PC-3 (cell line): ENCODE measurements around the gene RNF126. TPM values are rescaled to one million over a fixed set of nuclear protein-coding genes. Genes with fewer than 3 reads are reported as not detected.
A peak's percentile ranks its signal among the peaks of the same experiment; 100 is the strongest.

Source experiments
- ATAC-seq: fragments of 200-7000 bp; cut with Tn5 transposase; 2 replicates; pipeline ENCODE4 v1.9.1; 2020; ENCODE audit warnings: mild to moderate bottlenecking, moderate library complexity
- BruUV-seq: library from RNA; stranded (reverse); fragments of 400-500 nt; replicated peaks from 2 replicates; lab custom pipeline; 2021; lab: Mats Ljungman, UMichigan
- CTCF ChIA-PET: fragments of 300-600 bp; sonication (Branson Sonifier 250); formaldehyde crosslinking; loops from one replicate; lab custom pipeline; 2022; ENCODE audit warnings: antibody characterized with exemption; lab: Charles Lee
- POLR2A ChIA-PET: fragments of 300-600 bp; sonication (Branson Sonifier 250); formaldehyde crosslinking; loops from one replicate; lab custom pipeline; 2022; ENCODE audit warnings: antibody characterized with exemption; ENCODE audit not compliant: unreplicated experiment; lab: Charles Lee
- DNase-seq: peaks from one replicate; pipeline ENCODE4 v3.0.0-alpha.2; 2015
- H2AFZ ChIP-seq: fragments of 300-600 bp; sonication (generic); 2 replicates; pipeline ENCODE4 v1.6.0; 2016; ENCODE audit warnings: antibody characterized with exemption, low read length
- H3F3A ChIP-seq: fragments of 300-600 bp; sonication (generic); one replicate; pipeline ENCODE4 v1.6.0; 2017; ENCODE audit warnings: antibody characterized with exemption, low read length, control low read depth, mild to moderate bottlenecking; ENCODE audit not compliant: unreplicated experiment
- H3K27ac ChIP-seq: fragments of 300-600 bp; sonication (generic); 2 replicates; pipeline ENCODE4 v1.5.1; 2016; ENCODE audit warnings: mild to moderate bottlenecking, low read length
- H3K27me3 ChIP-seq: fragments of 300-600 bp; sonication (generic); 2 replicates; pipeline ENCODE4 v1.6.1; 2016; ENCODE audit warnings: low read length, mixed read lengths
- H3K36me3 ChIP-seq: fragments of 300-600 bp; sonication (generic); 2 replicates; pipeline ENCODE4 v1.6.1; 2016; ENCODE audit warnings: low read depth, mixed run types, low read length, mixed read lengths
- H3K4me1 ChIP-seq: fragments of 300-600 bp; sonication (generic); 2 replicates; pipeline ENCODE4 v1.5.1; 2016; ENCODE audit warnings: low read length; ENCODE audit not compliant: insufficient read depth
- H3K4me2 ChIP-seq: fragments of 300-600 bp; sonication (generic); 2 replicates; pipeline ENCODE4 v1.6.0; 2016; ENCODE audit warnings: low read length
- H3K4me3 ChIP-seq: fragments of 300-600 bp; sonication (generic); 2 replicates; pipeline ENCODE4 v1.5.1; 2016; ENCODE audit warnings: mild to moderate bottlenecking, low read length, mixed read lengths
- H3K79me2 ChIP-seq: fragments of 300-600 bp; sonication (generic); 2 replicates; pipeline ENCODE4 v1.6.1; 2017; ENCODE audit warnings: low read length, mixed read lengths
- H3K9ac ChIP-seq: fragments of 300-600 bp; sonication (generic); 2 replicates; pipeline ENCODE4 v1.6.0; 2016; ENCODE audit warnings: mild to moderate bottlenecking, low read length
- H3K9me2 ChIP-seq: fragments of 300-600 bp; sonication (generic); replicated peaks from 2 replicates; pipeline ENCODE4 v1.6.1; 2016; ENCODE audit warnings: mixed run types, low read length, mixed read lengths
- H3K9me3 ChIP-seq: fragments of 300-600 bp; sonication (generic); 2 replicates; pipeline ENCODE4 v1.6.1; 2016; ENCODE audit warnings: low read length, mixed read lengths
- H4K20me1 ChIP-seq: fragments of 300-600 bp; sonication (generic); 2 replicates; pipeline ENCODE4 v1.6.1; 2016; ENCODE audit warnings: low read length, mixed read lengths
- CTCF ChIP-seq: fragments of 300-600 bp; sonication (generic); conservative IDR thresholded peaks from 2 replicates; pipeline ENCODE4 v1.5.1; 2017; ENCODE audit warnings: antibody characterized with exemption, low read depth, mild to moderate bottlenecking, low read length
- EZH2 ChIP-seq: fragments of 300-600 bp; sonication (generic); IDR thresholded peaks from one replicate; pipeline ENCODE4 v1.6.1; 2017; ENCODE audit warnings: antibody characterized with exemption, mild to moderate bottlenecking, low read length; ENCODE audit not compliant: unreplicated experiment
- EZH2phosphoT487 ChIP-seq: fragments of 300-600 bp; sonication (generic); IDR thresholded peaks from 2 replicates; pipeline ENCODE4 v1.6.1; 2018; ENCODE audit warnings: mild to moderate bottlenecking, antibody characterized with exemption, low read length, borderline replicate concordance
- intact Hi-C: fragments of 100-400 bp; cut with micrococcal nuclease; formaldehyde crosslinking; loops from 2 replicates; pipeline ENCODE4 v1.9.0; 2023
- total RNA-seq: library from RNA; depleted of rRNA; stranded (reverse); fragments of >200 nt; gene quantifications from 2 replicates; pipeline ENCODE4 v1.2.3, GENCODE V29; 2014

Gene RNF126
- total RNA-seq, 1 experiment from 2014 or later, result 86.4 TPM

GRCh38 chr19:610801-611480, 52.1 kb downstream of the RNF126 start:
- no TSS peak for BruUV-seq
- H3K9me2 ChIP-seq, result no peaks in the 10 kb centered on the region
- no peak overlapping the region for H3K9ac ChIP-seq
- no peak overlapping the region for H3K4me3 ChIP-seq
- intact Hi-C loops, result no loop called here
- H3K27ac ChIP-seq, result no peak overlapping the region
- H2AFZ ChIP-seq, result no peak overlapping the region
- no peak overlapping the region for H3K4me2 ChIP-seq
- no peaks in the 10 kb centered on the region for H4K20me1 ChIP-seq
- no peaks in the 10 kb centered on the region for H3K79me2 ChIP-seq
- no peak for ATAC-seq
- no peak for DNase-seq
- POLR2A ChIA-PET, result no interaction called here
- H3F3A ChIP-seq, result no peaks in the 10 kb centered on the region
- CTCF ChIA-PET, result no interaction called here
- TF ChIP-seq CTCF (no peak), EZH2 (no peak), EZH2phosphoT487 (no peak)
- no peaks in the 10 kb centered on the region for H3K9me3 ChIP-seq
- H3K27me3 ChIP-seq, result no peaks in the 10 kb centered on the region
- H3K4me1 ChIP-seq, result no peaks in the 10 kb centered on the region
- H3K36me3 ChIP-seq, result no peaks in the 10 kb centered on the region; the same call in 1 of the 2 replicates

GRCh38 chr19:610071-610800, 52.8 kb downstream of the RNF126 start:
- no peak overlapping the region for H3K4me2 ChIP-seq
- POLR2A ChIA-PET, result no interaction called here
- DNase-seq (no peak), ATAC-seq (no peak; the same call in 1 of the 2 replicates)
- no peak overlapping the region for H2AFZ ChIP-seq
- H3K27ac ChIP-seq, result no peak overlapping the region
- H3K27me3 ChIP-seq, result no peaks in the 10 kb centered on the region
- no peak overlapping the region for H3K9ac ChIP-seq
- H3K9me2 ChIP-seq, result no peaks in the 10 kb centered on the region
- H3K4me3 ChIP-seq, result no peak overlapping the region
- no peaks in the 10 kb centered on the region for H4K20me1 ChIP-seq
- no peaks in the 10 kb centered on the region for H3F3A ChIP-seq
- no peak for TF ChIP-seq EZH2phosphoT487
- TF ChIP-seq EZH2, result no peak
- TF ChIP-seq CTCF, result no peak
- intact Hi-C loops, result no loop called here
- no TSS peak for BruUV-seq
- H3K4me1 ChIP-seq, result no peaks in the 10 kb centered on the region
- no peaks in the 10 kb centered on the region for H3K79me2 ChIP-seq
- no peaks in the 10 kb centered on the region for H3K9me3 ChIP-seq
- H3K36me3 ChIP-seq, result no peaks in the 10 kb centered on the region; the same call in 1 of the 2 replicates
- CTCF ChIA-PET, result no interaction called here

DNA sequence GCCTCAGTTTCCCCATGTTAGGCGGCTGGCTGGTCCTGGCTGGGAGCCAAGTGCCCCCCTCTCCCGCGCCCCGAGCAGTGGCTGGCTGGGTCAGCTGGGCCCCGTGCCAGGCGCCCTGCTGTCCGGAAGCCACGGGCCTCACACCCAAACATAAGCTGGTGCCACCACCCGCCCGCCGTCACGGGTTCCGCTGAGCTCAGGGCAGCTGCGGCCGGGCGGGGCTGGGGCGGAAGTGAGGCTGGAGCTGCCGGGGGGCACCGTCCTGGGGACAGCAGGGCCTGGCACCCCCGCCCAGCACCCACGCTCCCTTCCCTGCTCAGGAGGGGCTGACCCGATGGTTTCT, 54.0 kb downstream of the RNF126 start:
- CTCF ChIA-PET, result no interaction called here
- BruUV-seq, result no TSS peak

More for the DNA sequence above, 54.0 kb downstream of the RNF126 start:
- Histone ChIP-seq H3F3A (no peaks in the 10 kb centered on the region), H3K36me3 (no peaks in the 10 kb centered on the region; the same call in 1 of the 2 replicates), H3K4me2 (no peak overlapping the region), H3K27me3 (no peaks in the 10 kb centered on the region), H3K4me1 (no peaks in the 10 kb centered on the region), H3K4me3 (no peak overlapping the region), H2AFZ (no peak overlapping the region), H3K79me2 (no peaks in the 10 kb centered on the region), H3K9me2 (no peaks in the 10 kb centered on the region), H3K9ac (no peak overlapping the region), H3K9me3 (no peaks in the 10 kb centered on the region), H3K27ac (no peak overlapping the region), H4K20me1 (no peaks in the 10 kb centered on the region)
- POLR2A ChIA-PET, result no interaction called here
- TF ChIP-seq CTCF (no peak), EZH2phosphoT487 (no peak), EZH2 (no peak)
- intact Hi-C loops, result no loop called here
- DNase-seq (peak; percentile 8), ATAC-seq (peak; percentile 37)
